ENCODE data around the gene RRP36.

Gene RRP36

DNA sequence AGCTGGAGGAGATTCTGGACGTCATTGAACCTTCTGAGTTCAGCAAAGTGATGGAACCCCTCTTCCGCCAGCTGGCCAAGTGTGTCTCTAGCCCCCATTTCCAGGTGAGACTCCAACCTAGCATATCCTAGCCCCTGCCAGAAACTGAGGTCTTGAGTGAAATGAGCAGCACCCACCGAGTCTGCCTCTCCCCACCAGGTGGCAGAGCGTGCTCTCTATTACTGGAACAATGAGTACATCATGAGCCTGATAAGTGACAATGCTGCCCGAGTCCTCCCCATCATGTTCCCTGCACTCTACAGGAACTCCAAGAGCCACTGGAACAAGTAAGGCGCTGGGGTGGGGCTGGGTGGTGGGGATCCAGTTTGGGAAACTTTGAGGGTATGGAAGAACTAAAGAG, 12.3 kb upstream of the RRP36 start:
- DNase-seq, result no peak

- DNase-seq, result no peak
Measured at GRCh38 chr6:43011207-43011606, 10.2 kb upstream of the RRP36 start.

GRCh38 chr6:43012364-43012763, 9.1 kb upstream of the RRP36 start:
- no peak for DNase-seq

DNA sequence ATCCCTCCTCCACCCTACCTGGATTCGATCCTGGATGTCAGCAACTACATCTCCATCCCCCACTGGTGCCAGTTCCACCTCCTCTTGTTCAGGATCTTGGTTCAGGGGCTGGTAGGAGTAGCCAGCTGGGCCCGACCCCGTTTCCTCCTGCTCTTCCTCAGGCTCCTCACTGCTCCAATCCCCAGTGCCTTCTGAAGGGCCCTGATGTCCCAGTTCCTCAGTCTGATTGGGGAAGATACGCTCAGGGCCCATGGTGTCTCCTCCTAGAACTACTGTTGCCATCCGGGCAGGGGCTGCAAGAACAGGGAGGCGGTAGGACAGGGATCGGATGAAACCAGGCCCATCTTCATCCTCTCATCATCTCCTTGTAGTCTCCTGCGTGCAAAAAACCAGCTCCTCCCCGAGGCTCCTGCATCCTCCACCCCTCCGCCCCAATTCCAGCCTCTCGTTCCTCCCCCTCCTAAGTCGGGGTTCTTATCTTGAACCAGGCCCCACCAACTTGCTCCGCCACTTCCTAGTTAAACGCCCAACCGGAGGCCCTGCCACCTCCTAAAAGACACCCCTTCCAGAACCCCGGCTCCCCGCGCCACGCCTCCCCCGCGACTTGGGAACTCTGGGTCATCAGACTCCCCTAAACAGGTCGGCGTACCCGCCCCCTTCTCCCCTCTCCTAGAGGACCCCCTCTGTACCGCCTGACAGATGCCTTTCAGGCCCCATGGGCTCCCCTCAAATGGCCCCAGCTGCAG, 8.2 kb upstream of the RRP36 start:
- DNase-seq, result peak; percentile 38

GRCh38 chr6:43013843-43014433, 7.5 kb upstream of the RRP36 start, which contains the start of the genes KLHDC3 and MEA1:
TSS of gene KLHDC3 (plus strand) at chr6:43014249. CDS start at chr6:43017193, 2,944 bp downstream.
TSS of gene MEA1 (minus strand) at chr6:43013946. CDS start at chr6:43013813, 133 bp downstream.
- DNase-seq, result peak; percentile 100

GRCh38 chr6:43014434-43014909, 7.0 kb upstream of the RRP36 start:
- no peak for DNase-seq

- DNase-seq, result no peak
Measured at GRCh38 chr6:43016176-43016942, 5.1 kb upstream of the RRP36 start.

DNA sequence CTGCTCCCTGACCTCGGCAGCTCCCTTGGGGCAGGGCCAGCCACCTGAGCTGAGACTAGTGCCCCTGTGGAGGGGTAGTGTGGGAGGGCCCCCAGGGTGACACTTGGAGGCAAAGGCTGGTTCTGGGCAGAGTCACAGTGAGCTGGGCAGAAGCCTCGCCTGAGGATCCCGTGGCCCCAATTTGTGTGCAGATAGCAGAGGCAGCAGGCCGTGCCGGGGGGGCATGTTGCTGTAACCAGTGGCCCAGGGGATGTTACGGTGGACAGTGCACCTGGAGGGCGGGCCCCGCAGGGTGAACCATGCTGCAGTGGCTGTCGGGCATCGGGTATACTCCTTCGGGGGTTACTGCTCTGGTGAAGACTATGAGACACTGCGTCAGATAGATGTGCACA, 4.5 kb upstream of the RRP36 start:
- no peak for DNase-seq

DNA sequence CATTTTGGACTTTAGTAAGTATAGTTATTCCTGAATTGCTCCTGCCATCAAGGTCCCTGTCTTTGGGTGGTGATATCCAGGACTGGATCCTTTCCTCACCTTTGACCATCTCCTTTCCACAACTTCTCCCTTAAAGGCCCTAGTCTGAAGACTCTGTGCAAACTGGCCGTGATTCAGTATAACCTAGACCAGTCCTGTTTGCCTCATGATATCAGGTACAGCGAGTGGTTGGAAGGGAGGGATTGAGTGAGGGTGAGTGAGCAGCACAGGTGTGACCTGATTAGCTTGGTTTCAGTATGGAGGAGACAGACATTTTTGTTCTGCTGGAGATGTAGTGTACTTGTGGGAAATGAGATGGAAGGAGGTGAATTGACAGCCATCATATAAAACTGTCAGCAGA, 2.3 kb upstream of the RRP36 start:
- DNase-seq, result no peak

GRCh38 chr6:43020052-43020705, 1.2 kb upstream of the RRP36 start:
- DNase-seq, result no peak

GRCh38 chr6:43020847-43021246, 576 bp upstream of the RRP36 start:
- DNase-seq, result no peak

DNA sequence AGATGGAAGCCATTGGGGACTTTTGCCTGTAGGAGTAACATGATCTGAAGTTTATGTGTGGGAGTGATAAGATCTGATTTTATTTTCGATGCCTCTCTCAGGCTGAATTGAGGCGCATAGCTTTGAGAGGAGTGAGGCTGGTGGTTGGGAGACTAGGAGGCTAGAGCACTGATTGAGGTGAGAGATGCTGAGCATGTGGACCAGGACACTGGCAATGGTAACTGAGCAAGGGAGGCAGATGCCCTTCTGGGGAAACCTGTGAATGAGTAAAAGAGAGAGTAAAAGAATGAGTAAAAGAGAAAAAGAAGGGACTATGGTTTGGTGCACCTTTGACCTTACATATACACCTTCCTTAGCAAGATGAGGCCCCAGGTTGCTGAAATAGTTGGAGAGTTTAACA, 3.0 kb downstream of the RRP36 start:
- no peak for DNase-seq

DNA sequence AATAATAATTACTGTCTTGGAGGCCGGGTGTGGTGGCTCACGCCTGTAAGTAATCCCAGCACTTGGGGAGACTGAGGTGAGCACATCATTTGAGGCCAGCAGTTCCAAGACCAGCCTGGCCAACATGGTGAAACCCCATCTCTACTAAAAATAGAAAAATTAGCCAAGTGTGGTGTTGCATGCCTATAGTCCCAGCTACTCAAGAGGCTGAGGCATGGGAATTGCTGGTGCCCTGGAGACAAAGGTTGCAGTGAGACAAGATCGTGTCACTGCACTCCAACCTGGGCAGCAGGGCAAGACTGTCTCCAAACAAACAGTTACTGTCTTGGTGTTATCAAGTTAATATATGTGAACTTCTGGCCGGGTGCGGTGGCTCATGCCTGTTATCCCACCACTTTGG, 4.9 kb downstream of the RRP36 start:
- no peak for DNase-seq

DNA sequence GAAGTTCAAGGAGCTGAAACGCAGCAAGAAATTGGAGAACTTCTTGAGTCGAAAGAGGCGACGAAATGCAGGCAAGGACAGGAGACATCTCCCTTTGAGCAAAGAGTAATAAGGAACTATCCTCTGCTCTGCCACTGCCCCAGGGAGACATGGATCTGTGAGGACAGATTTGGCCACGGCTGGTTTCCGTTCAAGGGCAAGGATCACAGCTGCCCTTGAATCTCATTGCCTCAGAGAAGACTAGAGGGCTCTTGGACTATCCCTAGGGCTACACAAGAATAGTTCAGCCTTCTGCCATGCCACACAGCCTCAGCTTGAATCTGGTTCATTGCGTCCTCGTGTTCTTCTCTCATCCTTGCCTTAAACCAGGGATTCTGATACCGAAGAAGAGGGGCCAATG, 7.7 kb downstream of the RRP36 start:
- DNase-seq, result no peak

- no peak for DNase-seq
Measured at GRCh38 chr6:43032326-43032725, 10.9 kb downstream of the RRP36 start.

DNA sequence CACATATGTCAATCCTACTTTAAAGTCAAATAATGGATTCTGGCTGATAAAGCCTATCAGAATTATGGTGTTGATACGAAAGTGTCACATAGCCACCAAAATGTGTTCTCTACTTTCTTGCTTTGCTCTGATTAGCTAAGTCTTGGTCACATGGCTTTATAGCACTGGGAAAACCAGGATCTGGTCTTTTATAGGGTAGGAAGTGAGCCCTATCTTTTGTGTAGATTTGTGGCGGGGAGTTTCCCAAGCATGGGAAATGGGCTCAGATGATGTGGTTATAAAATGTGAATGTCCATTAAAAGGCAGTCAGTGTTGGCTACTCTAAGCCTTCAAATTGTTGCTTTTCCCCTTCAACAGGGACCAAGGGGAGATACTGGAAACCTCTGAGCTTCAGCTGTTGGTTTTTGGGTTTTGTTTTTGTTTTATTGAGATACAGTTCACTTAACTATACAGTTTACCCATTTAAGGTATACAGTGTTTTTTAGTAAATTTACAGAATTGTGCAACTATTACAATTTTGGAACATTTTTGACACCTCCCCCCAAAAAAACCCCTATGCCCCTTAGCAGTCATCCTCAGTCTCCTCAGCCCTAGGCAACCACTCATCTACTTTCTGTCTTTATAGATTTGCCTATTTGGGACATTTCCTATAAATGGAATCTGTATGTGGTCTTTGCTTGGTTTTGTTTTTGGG, 12.2 kb downstream of the RRP36 start:
- no peak for DNase-seq

DNA sequence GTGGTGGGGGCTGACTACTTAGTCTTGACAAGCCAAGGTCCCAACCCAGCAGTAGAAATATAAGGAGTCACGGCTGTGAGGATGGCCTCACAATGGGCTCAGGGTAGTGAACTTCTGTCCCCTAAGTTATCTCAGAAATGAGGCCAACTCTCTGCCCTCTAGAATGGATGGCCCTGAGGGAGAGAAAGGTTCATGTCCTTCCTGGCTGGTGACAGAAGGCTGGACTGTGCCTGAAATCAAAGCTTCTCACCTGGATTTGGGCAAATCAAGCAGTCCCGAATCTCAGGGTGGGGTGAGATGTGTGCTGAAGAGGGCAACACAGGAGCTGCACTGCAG, 12.7 kb downstream of the RRP36 start:
- DNase-seq, result no peak

- DNase-seq, result no peak
Measured at GRCh38 chr6:43035495-43036194, 14.2 kb downstream of the RRP36 start.

GRCh38 chr6:43036712-43037111, 15.3 kb downstream of the RRP36 start:
- no peak for DNase-seq

DNA sequence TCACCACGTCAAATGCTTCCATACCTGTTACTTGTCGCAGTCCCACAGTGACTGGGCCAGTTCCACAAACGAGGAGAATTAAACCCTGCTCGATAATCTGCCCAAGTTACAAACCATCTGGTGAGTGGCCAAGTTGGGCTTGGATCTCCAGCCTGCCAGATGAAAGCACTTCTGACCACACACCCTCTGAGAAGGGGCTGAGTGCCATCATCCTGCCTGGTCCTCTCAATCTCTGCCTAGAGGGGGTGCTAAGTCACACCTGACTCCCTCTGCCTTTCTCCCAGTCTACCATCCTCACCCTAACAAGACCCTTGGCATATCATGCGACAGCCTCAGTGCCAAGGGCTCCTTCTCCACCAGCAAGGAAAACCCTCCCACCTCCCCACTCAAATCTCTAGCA, 15.8 kb downstream of the RRP36 start:
- DNase-seq, result no peak

- no peak for DNase-seq
Measured at GRCh38 chr6:43037706-43038105, 16.3 kb downstream of the RRP36 start.

DNA sequence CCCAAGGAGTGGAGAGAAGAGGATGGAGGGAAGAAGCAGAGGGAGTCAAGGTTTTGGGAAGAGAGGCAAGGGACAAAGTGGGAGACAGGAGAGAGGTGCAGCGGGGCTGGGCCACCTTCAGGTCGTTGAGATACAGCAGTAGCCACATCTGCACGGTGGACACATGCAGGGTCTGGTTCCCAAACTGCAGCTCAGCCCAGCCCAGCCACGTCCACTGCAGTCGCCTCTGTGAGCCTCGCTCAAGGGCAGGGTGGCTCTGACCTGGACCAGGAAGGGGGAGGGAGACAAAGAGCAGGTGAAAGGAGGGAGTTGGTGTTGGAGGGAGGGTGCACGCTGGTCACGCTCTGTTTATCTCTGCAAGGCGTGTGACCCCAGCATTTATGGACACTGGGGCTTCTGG, 17.3 kb downstream of the RRP36 start:
- no peak for DNase-seq

Data from NCI-H748 treated with DMSO at 0.1 percent for 48 hours (cell line).